NCI-H1694 treated with DMSO at 0.1 percent for 48 hours (cell line): ENCODE data around the gene DNAH9.

Experiments used
- DNase-seq: peaks from one replicate; lab custom pipeline; 2025; lab: John Stamatoyannopoulos, UW

Gene DNAH9

GRCh38 chr17:11671126-11671525 is 72.9 kb downstream of the DNAH9 start:
- DNase-seq, result no peak

GRCh38 chr17:11682646-11683045 is 84.4 kb downstream of the DNAH9 start:
- no peak for DNase-seq

GRCh38 chr17:11690681-11691080 is 92.4 kb downstream of the DNAH9 start:
- DNase-seq, result no peak

GRCh38 chr17:11692688-11693087 is 94.4 kb downstream of the DNAH9 start:
- no peak for DNase-seq

- DNase-seq, result no peak
Measured at GRCh38 chr17:11693284-11693683, 95.0 kb downstream of the DNAH9 start.

- no peak for DNase-seq
Measured at GRCh38 chr17:11700668-11701067, 102.4 kb downstream of the DNAH9 start.

- no peak for DNase-seq
Measured at GRCh38 chr17:11701911-11702310, 103.6 kb downstream of the DNAH9 start.

- DNase-seq, result no peak
Measured at GRCh38 chr17:11704041-11704440, 105.8 kb downstream of the DNAH9 start.

- DNase-seq, result no peak
Measured at GRCh38 chr17:11705111-11705510, 106.8 kb downstream of the DNAH9 start.

- no peak for DNase-seq
Measured at GRCh38 chr17:11707586-11707985, 109.3 kb downstream of the DNAH9 start.

GRCh38 chr17:11712456-11712855 is 114.2 kb downstream of the DNAH9 start:
- no peak for DNase-seq

GRCh38 chr17:11719203-11719602 is 120.9 kb downstream of the DNAH9 start:
- DNase-seq, result no peak

- DNase-seq, result no peak
Measured at GRCh38 chr17:11719856-11720255, 121.6 kb downstream of the DNAH9 start.

- no peak for DNase-seq
Measured at GRCh38 chr17:11720816-11721215, 122.5 kb downstream of the DNAH9 start.

- DNase-seq, result no peak
Measured at GRCh38 chr17:11730747-11731146, 132.5 kb downstream of the DNAH9 start.

GRCh38 chr17:11736613-11737312 is 138.5 kb downstream of the DNAH9 start:
- no peak for DNase-seq

- DNase-seq, result no peak
Measured at GRCh38 chr17:11737313-11737679, 139.0 kb downstream of the DNAH9 start.

GRCh38 chr17:11738151-11738550 is 139.9 kb downstream of the DNAH9 start:
- DNase-seq, result no peak

GRCh38 chr17:11739351-11739750 is 141.1 kb downstream of the DNAH9 start:
- no peak for DNase-seq

GRCh38 chr17:11739848-11740247 is 141.6 kb downstream of the DNAH9 start:
- DNase-seq, result no peak

GRCh38 chr17:11742886-11743285 is 144.6 kb downstream of the DNAH9 start:
- DNase-seq, result no peak

GRCh38 chr17:11744696-11745095 is 146.4 kb downstream of the DNAH9 start:
- no peak for DNase-seq

- no peak for DNase-seq
Measured at GRCh38 chr17:11747441-11747840, 149.2 kb downstream of the DNAH9 start.

GRCh38 chr17:11757815-11758214 is 159.5 kb downstream of the DNAH9 start:
- DNase-seq, result no peak
